ELF-1 (cell line): ENCODE data around the gene ANGEL1.

Experiments
- DNase-seq: peaks from one replicate; pipeline ENCODE4 v3.0.0-alpha.2; 2016; ENCODE audit warnings: low read depth, low spot score

ANGEL1 gene

DNA sequence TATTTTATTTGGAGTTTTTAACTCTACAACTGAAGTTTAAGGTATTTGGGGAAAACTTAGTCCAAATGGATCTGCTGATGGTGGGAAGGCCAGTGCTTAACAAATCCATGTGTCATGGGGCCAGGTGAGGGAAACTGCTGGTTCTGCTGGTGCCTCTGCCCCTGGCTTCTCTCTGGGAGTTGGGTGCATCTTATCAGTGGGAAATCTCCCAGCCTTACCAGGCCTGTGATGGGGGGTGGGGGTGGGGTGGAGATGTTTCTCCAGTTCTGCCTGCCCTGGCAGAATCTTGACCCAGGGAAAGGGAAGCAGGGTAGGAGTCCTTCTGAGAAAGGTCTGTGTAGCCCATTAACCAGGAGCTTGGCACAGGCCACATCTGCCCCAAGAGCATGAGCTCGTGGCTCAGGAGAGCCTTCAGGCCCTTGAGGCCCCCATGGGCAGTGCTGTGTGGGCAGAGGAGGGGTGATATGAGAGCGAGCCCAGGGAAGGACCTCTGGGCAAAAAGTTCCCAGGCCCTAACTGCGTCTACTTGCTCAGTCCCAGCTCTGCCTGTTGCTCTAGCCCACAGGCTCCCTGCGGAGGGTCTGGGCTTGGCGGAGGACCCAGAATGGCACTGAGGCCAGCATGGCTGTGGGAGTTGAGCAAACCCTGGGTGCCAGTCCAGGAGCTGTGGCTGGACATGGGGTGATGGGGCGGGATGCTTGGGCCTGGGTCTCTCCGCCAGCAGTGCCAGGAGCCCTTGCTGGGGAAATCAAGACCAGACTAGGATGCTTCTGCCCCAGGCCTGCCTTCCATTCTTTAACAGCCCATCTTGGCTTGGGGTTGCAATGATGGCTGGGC, 33.2 kb downstream of the ANGEL1 start:
- DNase-seq, result no peak

DNA sequence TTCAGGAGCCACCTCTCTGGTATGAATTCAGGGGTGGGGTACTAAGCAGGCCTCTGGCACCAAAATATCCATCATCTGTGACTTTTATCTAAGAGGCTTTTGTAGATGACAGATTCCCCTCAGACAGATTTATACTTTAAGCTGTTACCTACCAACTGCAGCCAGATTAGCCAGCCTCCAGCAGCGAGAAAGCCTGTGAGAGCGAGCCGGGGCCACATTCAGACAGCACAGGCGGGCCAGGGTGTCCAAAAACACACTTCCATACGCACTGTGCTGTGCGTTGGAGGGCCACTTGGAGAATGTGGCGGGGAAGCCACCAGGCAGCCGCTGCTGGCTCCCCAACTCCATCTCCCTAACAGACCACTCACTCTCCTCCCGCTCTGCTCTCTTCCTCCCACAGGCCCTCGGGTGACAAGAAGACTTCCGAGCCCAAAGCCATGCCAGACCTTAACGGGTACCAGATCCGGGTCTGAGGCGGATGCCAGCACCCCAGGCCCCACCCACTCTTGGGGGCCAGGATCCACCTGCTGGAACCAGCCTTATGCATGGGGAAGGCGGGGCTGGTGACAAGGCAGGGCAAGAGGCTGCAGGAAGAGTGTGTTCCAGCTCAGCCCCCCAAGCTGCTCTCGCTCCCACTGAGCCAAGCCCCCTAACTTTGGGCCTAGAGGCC, 34.0 kb downstream of the ANGEL1 start:
- DNase-seq, result no peak

- no peak for DNase-seq
These were observed 35.0 kb downstream of the ANGEL1 start for GRCh38 chr14:76777721-76778120.

- peak; percentile 74 for DNase-seq
These were observed 36.0 kb downstream of the ANGEL1 start for GRCh38 chr14:76776428-76777251.

DNA sequence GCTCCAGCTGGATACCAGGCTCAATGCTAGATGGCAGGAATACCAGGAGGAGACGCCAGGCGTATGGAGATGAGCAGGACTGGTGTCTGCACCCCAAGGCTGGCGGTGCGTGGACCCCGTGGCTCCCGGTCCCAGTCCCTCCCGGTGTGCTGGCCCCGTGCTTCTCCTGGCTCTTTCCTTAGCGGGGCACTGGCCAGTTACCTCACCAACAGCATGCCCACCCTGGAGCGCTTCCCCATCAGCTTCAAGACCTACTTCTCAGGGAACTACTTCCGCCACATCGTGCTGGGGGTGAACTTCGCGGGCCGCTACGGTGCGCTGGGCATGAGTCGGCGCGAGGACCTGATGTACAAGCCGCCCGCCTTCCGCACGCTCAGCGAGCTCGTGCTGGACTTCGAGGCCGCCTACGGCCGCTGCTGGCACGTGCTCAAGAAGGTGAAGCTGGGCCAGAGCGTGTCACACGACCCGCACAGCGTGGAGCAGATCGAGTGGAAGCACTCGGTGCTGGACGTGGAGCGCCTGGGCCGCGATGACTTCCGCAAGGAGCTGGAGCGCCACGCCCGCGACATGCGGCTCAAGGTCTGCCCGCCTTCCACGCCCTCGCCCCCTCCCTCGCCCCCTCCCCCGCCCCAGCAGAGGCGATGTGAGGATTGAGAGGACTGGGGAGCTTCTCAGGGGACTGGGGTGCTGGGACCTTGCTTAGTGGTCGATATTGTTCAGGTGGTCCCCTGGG, 36.8 kb downstream of the ANGEL1 start:
- DNase-seq, result no peak

DNA sequence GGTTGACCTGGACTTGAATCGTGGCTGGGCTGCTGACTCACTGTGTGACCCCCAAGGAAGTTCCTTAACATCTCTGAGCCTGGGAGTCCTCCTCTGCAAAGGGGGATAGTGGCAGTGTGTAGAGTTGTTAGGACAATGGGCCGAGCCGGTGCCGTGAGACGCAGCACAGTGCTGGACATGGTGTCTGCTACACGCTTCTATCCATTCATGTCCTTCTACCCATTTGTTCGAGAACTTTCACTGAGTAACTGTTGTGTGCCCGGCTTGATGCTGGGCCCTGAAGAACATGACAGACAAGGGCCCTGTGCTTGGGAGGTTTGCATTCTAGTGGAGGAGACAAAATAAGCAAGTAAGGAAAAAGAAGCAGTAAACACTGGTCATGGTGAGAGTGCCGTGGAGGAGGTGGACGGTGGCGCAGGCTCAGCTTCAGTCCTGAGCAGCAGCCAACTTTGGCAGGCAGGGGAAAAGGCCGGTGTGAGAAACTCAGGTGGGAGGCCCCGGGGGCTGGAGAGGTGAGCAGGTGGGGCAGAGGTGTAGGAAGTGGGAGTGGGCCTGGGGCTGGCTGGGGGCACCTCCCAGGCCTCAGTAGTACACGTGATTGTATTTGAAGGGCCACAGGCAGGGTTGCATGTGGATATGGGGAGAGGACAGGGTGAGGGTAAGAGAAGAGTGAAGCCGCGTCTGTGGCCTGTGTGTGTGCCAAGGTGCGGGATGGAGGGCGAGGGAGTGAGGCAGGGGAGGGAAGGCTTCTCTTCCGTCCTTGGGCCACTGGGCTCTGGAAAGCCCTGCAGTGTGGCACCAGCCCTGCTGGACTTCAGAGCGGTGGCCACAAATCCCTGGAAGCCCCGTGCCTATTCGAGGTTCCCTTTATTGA, 37.6 kb downstream of the ANGEL1 start:
- no peak for DNase-seq

DNA sequence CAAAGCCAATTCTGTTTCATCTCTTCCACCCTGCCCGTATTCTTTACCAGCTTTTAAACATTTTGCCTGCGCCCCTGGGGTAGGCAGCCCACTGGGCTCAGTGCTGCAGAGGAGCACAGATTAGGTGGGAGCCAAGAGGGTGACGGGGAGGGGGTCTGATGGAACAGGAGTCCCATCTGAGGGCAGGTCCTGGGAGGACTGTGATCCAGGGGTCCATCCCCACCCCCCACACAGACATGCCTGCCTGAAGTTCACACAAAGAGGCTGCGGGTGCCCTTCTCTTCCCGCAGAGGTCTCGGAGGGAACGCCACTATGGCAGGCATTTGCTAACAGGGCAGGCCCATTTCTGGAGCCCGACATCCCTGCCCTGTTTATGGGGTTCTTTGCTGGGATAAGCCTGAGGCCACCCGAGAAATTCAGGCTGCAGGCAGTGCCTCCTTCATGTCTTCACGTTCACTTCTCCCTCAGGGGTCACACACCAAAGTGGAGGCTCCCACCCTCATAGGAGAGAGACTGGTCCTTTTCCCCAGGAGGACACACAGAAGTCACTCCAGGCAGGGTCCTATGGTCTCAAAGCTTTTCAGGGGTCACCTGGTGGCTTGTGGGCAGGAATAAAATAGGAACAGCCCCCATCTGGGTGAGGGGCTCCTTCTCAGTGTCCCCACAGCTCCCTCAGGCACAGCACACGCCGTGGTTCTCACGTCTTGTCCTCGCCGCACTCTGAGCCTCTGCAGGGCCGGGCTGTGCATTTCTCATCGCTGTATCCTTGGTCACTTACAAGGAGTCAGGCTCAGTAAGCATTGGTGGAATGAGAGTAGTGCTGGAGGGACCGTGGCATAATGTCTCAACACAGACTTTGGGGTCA, 38.5 kb downstream of the ANGEL1 start:
- no peak for DNase-seq

- DNase-seq, result no peak
These were observed 39.3 kb downstream of the ANGEL1 start for GRCh38 chr14:76773188-76773885.

- peak; percentile 90 for DNase-seq
These were observed 40.1 kb downstream of the ANGEL1 start for GRCh38 chr14:76772300-76773187.

DNA sequence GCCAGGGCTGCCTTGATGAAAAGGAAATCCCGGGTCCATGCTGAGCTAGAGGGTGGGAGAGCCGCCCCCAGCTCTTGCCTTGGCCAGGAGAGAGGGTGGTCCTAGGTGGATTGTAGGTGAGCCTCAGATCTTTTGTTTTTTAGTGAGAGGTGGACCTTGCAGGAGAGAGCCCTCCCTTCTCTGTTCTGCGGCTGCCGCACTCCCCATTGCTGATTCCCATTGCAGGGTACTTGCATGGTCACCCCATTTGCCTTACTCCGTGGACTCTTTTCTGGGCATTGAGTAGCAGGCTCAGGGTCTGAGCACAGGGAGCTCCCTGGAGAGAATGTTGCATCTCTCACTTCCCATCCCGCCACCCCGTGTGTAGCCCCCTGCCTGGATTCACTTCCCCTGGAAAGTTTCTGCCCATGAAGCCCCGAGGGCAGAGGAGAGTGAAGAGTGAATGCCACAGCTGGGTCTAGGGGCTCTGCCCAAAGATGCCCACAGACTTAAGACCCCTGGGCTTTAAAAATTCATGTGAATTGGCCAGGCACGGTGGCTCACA, 41.2 kb downstream of the ANGEL1 start:
- no peak for DNase-seq

DNA sequence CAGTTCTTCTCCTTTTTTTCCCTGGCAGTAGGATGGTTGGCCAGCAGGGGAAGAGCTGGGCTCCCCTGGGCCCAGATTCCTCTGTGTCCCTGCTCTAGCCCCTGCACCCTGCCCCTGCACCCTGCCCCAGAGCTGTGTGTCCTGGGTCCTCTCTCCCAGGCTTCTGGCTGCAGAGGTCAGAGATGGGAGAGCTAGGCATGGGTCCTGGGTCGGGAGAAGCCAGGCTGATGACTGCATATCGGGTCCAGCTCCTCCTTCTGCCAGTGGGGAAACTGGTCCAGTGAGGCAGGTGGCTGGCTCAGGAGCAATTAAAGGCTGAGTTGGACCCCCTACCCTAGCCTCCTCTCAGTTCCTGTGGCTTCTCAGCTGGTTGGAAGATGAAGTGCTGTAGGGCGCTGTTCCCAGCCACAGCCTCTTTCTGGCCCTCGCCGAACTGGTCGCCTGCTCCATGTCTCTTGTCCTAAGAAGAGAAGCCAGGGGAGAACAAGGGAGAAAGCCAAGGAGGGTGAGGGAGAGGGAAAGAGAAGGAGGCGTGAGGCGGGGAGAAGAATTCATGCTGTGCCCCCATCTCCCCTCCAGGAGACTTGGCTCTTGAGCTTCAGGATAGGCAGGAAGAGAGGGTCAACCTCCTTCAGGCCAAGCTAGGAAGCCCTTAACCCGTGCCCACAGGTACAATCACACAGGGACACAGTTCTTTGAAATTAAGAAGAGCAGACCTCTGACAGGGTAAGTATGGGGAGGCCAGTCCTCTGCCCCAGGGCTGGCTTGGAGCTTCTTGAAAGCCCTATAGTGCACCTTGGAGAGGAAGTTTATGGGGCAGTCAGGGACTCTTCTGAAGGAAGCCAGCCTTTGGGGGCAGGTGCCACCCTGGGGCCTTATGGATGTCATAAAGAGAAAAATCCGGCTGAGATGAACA, 41.9 kb downstream of the ANGEL1 start:
- peak; percentile 63 for DNase-seq

GRCh38 chr14:76769636-76770292, 42.9 kb downstream of the ANGEL1 start:
- no peak for DNase-seq

DNA sequence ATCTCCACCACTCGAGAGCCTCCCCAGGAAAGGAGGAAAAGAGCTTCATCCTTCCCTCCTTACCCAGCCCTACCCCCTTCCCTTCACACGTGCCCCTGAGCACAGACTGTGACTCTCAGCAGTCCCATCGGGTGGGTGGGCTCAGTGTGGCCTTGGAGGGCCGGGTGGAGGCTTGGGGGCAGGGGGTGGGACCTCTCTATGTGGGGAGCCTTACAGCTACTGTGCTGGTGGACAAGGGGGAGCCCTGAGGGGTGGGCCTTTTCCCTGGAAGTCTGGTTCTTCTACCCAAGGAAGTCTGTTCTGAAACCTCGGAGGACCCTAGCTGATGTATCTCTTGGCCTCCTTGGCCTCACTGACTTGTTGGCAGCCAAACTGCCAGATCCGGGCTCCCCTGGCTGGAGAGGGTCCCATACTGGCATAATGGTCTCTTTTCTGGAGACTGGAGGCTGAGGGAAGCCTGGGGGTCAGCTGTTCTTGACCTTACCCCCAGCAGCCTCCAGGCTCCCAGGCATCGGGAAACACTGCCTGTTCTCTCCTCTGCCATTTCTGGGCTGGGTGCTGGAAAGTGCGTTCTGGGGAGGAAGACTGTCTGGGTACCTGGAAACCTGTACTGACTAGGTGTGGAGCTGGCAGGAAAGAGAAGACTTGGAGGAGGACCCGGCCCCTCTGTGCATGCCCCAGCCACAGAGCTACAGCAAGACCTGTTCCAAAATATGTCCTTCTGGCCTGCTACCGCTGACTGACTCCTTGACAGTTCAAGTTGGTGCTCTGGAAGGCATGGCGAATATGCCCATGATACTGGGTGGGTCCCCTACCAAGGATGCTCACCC, 43.8 kb downstream of the ANGEL1 start:
- no peak for DNase-seq

DNA sequence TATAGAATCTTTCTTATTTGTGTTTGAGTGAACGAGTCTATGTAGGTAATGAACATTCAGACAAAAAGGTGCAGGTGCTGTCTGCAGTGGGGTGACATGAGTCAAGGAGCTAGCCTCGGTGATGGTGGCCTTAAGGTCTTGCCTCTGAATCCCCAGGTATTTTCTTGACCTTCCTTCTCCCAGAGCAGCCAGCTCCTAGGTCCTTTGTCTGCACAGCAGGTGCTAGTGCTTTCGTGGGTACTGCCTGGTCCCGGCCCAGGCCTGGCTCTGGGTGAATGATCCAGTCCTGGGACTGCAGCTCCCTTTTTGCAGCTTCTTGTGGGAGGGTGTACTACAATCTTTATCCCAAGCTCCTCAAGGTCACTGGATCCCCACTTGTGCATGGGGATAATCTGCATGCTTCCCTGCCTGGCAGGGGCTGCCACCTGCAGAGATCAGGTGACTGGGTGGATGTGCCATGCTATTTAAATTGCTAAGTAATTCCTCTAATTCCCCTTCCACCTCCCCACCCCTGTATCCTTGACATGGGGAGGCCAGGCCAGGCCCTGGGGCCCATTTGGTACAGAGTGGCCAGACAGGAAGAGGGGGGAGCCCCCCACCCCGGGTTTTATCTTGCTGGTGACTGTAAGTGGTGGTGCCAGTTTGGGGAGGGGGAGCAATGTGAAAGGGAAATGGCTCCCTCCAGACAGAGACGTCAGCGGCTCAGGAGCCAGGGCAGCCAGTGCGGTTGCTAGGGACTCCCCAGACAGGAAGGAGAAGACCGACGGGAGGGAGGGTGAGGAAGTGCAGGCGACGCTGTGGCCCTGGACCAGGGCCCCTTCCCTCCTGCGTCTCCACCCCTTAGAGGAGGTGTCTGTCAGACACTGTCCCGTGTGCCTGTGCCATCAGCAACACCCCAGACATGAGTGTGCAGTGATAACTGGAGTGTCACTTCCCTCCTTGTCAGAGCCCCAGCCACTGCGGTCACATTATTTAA, 44.7 kb downstream of the ANGEL1 start:
- no peak for DNase-seq
